ENCODE measurements around the gene ZC3H11A.

The ZC3H11A gene

DNA sequence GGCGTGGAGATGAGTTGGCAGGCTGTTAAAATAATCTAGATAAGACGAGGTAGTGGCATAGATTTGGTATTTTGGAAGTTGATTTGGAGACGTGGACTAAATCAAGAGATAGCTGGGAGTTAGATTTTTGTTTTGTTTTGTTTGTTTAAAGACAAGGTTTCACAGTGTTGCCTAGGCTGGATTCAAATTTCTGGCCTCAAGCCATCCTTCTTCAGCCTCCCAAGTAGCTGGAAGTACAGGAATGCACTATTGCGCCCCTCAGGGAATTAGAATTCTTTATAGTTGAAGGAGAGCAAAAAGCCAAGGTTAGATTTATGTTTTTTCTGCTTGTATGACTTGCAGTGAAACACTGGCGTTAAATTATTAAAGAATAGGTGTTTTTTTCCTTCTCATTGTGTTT lies 43.7 kb downstream of the ZC3H11A start:
- DNase-seq (ENCODE audit: insufficient read length, low spot score) (no peak), FAIRE-seq (no peak)

DNA sequence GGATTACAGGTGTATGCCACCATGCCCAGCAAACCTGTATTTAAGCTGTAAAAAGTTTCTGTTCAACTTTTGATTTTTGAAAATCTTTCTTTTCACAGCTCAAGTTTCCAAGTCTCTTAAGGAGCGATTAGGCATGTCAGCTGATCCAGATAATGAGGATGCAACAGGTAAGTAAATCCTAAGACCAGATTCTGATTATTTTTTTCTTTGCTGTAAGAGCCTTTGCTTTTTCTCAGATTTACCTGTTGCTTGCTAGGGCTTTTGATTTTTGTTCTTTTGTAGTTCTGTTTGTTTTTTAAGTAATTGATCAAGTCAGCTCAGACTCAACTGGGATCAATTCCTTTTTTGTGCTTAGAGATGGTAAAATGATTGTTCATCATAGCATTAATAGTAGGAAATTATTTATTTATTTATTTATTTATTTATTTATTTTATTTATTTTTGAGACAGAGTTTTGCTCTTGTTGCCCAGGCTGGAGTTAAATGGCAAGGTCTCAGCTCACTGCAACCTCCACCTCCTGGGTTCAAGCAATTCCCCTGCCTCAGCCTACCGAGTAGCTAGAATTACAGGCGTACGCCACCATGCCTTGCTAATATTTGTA lies 44.9 kb downstream of the ZC3H11A start:
- FAIRE-seq: no peak
- DNase-seq (ENCODE audit: insufficient read length, low spot score): no peak

DNA sequence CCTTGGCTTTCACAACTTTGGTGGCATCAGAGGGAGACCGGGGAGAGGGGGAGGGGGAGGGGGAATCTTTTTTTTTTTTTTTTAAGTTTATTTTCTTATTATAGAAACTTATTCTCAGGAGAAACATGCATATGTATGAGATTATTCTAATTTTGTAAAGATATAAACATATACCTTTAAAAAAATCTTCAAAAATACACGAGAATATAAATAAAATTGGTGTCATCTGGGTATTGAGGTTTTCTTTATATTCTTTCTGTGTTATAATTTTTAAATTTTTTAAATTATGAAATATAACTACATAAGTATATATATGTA lies 47.1 kb downstream of the ZC3H11A start:
- DNase-seq (ENCODE audit: insufficient read length, low spot score): no peak
- no peak for FAIRE-seq

DNA sequence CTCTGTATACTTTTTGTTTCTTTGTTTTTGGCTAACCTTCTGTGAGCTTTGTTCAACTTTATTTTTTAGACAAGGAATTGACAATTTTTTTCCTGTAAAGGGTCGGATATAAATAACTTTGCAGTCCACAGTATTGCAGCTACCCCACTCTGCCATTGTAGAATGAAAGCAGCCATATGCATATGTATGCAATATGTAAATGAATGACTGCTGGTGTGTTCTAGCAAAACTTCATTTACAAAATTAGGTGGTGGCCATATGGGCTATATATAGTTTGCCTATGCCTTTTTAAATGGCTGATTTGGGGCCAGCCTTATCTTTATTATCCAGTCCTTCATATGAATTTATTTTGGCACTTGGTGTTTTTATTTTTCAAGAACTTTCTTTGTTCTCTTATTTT lies 48.0 kb downstream of the ZC3H11A start:
- DNase-seq (ENCODE audit: insufficient read length, low spot score) (no peak), FAIRE-seq (no peak)
